Measurements from ENCODE around the gene ZFP36L1.

DNA sequence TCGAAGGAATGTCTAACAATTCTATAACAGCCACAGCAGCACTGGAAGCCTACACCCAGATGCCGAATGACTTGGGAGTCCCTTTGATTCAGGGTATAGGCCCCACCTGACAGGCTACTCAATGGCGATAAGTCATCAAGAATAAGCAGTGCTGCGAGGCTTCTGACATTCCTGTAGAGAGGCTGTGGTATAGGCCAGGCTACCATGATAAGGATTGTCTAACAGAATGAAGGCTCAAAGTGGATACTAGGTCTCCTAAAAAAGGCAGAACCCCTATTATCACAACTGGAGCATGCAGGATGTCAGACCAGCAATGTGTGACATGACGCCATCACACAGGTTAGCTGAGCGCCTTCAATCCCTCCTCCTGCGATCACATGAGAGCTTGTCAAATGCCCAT is 53.2 kb downstream of the ZFP36L1 start:
- TF ChIP-seq, protein P1, sequence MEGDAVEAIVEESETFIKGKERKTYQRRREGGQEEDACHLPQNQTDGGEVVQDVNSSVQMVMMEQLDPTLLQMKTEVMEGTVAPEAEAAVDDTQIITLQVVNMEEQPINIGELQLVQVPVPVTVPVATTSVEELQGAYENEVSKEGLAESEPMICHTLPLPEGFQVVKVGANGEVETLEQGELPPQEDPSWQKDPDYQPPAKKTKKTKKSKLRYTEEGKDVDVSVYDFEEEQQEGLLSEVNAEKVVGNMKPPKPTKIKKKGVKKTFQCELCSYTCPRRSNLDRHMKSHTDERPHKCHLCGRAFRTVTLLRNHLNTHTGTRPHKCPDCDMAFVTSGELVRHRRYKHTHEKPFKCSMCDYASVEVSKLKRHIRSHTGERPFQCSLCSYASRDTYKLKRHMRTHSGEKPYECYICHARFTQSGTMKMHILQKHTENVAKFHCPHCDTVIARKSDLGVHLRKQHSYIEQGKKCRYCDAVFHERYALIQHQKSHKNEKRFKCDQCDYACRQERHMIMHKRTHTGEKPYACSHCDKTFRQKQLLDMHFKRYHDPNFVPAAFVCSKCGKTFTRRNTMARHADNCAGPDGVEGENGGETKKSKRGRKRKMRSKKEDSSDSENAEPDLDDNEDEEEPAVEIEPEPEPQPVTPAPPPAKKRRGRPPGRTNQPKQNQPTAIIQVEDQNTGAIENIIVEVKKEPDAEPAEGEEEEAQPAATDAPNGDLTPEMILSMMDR (IDR thresholded peaks at IDR 0.05; ENCODE audit: borderline replicate concordance, extremely low read depth, low read length, poor library complexity, severe bottlenecking), result no peak
- TF ChIP-seq EZH2 (IDR thresholded peaks at IDR 0.05; ENCODE audit: borderline replicate concordance, low read depth, low read length, severe bottlenecking), result no peak
